Activated gamma-delta T cell treated with Interleukin-2 at 50 U/mL for 16 hours (primary cell): ENCODE measurements around the gene LRP2.
"Not testable (repeated sequence)": the region's sequence is repeated elsewhere in the genome, so short reads cannot be mapped to it uniquely, and the experiment has no call there.

ENCODE experiments used
- DNase-seq: peaks from one replicate; pipeline ENCODE4 v3.0.0-alpha.2; 2020

LRP2 gene

DNA sequence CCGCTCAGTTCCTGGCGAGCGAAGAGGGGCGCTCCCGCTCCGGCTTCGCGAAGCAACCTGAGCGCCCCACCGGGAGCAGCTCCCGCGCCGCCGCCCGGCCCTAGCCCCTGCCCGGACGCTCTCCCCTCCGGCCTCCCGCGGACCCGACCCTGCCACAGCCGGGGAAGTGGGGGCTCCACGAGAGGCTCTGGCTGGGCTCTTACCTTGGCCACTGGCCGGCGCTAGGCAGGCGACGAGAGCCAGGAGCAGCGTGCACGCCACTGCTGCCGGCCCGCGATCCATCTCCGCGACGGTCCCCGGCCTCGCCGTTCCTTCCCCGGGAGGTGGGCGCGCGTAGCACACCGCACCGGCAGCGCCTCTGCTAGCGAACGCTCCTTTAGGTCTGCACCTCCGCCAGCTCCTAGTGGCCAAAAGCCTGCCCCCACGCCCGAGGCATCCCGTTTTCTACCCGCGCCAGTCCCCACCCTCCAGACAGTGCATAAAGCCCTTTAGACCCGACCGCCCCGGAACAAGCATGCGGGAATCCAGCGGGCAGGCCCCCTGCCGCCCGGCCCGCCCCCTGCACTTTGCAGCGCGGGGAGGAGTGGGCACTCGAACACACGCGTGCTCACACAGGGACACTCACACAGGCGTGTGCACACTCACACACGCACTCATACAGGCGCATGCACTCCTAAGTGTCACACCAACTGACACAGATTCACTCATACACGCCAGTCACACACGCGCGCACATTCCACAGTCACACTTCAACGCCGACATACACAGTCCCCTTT lies at the start of gene LRP2:
LRP2 (minus strand) TSS at position 417 of the 776 bp plus-strand sequence; CDS start at position 282, 135 bp downstream.
- no peak for DNase-seq

DNA sequence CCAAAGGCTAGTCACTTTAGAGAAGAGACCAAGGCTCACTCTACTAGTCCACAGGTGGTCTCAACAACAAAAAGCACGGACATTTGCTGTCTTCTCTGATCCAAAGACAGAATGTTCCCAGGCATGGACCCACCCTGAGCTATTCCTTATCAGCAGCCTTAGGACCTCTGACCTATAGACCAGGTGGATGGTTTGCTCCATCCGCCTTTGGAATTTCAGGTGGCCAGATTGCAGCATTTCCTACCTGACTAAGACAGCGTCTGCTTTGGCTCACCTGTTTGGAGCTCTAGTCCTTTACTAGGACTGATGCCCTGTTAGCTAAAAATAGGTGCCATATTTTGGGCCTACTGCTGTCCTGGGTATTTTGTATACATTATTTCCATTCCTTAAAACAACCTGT lies 44.6 kb upstream of the LRP2 start:
- no peak for DNase-seq

DNA sequence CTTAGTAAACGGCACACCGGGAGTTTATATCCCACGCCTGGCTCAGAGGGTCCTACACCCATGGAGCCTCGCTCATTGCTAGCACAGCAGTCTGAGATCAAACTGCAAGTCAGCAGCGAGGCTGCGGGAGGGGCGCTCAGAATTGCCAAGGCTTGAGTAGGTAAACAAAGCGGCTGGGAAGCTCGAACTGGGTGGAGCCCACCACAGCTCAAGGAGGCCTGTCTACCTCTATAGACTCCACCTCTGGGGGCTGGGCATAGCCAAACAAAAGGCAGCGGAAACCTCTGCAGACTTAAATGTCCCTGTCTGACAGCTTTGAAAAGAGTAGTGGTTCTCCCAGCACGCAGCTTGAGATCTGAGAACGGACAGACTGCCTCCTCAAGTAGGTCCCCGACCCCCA lies 37.2 kb upstream of the LRP2 start:
- not testable (repeated sequence) for DNase-seq

DNA sequence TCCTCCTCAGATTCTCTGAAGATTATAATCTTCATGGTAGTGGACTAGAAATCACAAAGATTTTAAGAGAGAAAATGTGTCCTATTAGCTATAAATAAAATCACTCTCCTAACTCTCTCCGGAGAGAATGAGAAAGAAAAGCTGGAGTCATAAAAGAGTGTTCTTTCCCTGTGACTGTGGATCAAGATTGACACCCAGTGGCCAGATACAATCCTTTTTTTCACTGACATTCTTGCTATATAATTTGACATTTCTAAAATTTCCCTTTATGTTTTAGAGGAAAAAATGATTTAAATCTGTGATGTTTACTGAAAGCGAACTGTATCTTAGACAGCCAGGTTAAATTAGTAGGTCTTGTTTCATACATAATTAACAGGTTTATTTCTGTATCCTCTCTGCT lies 35.4 kb upstream of the LRP2 start:
- DNase-seq, result no peak

DNA sequence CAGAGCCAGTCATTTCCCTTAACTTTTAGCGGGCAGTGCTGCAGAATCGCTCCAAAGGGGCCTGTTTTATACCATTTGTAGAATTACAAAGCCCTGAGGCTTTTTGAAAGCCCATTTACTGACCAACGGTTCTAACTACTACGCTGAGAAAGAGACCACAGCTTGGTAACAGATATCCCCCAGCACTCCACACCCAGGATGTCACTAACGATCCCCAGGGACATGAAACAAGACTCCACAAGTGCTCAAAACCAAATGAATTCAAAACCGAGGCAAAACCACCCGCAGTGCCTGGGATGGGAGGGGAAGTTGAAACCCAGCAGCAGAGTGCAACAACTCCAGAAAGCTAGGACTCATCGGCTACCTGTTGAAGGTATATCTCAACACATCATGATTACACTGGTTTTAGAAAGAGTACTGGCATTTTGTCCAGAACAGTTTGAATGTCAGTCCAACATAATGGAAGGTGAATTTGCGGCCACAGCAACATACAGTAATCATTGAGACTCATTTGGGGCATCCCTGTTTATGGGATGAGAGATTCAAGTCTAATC lies 33.6 kb upstream of the LRP2 start:
- DNase-seq, result no peak

GRCh38 chr2:169393068-169393590 lies 30.8 kb upstream of the LRP2 start:
- DNase-seq, result no peak

DNA sequence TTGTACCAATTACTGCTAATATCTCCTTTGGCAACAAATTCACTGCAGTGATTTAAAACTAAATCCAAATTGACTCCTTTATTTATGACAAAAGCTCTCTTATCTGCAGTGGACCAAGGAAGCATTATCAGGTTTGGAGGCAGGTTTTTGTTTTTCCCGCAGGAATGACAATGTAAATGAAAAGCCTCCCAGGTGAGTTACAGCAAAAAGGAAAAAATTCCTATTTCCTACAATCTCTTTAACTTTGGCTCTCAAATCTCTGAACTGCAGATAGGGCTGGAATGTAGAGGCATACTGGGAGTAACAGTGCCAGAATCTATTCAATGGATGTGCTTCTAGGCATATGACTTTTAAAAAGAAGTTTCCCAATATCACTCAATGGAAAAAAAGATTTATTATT lies 28.9 kb upstream of the LRP2 start:
- no peak for DNase-seq

DNA sequence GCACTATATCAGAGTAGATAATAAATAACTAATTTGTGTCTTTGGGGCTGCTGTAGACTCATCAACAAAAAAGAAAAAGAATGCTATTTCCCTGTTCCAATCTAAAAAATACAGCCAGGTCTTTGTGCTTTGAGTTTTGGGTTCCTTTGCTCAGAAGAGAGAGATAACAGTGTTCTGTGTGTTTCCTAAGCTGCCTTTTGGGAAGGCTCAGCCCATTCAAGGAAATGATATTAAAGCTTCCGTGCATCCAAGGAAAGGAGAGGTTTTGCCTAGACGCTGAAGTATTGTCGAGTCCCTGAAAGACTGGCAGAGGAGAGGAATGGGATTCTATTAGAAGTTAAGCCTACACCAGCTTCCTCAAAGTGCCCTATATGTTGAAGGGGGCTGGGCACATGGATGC lies 25.8 kb upstream of the LRP2 start:
- DNase-seq, result no peak

DNA sequence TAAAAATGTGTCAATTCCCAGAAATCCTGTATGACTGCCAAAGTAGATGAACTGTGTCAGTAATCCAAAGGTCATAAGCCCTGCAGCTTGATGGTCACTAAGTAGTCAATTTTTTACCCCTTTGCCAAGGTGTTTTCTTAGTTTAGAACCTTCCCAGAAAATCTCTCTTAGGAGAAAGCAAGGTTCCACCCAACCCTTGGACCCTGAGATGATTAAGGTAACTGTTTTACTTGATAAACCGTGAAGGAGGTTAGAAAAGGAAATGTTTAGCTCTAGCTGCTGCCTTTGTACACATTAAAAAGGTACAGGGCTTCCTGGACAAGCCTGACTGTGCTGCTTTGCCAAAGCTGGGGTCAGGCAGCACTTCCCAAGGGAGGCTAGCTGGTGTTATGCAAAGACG lies 24.4 kb upstream of the LRP2 start:
- DNase-seq, result no peak

GRCh38 chr2:169384816-169385215 lies 22.5 kb upstream of the LRP2 start:
- DNase-seq, result no peak

- DNase-seq, result no peak
These were observed 10.2 kb upstream of the LRP2 start for GRCh38 chr2:169372561-169372960.

DNA sequence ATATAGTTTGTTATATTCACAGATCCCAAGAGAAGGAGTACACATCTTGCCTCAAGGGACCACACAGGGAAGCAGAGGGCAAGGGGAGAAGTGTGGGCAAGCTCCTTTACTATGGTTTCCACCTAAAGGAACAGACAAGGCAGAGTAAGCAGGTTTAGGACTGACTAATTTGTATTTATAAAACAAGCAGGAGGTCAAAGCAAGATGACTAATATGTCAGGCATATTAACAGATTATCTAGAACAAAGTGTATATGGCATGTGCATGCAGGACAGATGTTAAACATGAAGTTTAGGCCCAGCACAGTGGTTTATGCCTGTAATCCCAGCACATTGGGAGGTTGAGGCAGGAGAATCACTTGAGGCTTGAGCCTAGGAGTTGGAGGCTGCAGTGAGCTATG lies 3.7 kb upstream of the LRP2 start:
- DNase-seq, result no peak

DNA sequence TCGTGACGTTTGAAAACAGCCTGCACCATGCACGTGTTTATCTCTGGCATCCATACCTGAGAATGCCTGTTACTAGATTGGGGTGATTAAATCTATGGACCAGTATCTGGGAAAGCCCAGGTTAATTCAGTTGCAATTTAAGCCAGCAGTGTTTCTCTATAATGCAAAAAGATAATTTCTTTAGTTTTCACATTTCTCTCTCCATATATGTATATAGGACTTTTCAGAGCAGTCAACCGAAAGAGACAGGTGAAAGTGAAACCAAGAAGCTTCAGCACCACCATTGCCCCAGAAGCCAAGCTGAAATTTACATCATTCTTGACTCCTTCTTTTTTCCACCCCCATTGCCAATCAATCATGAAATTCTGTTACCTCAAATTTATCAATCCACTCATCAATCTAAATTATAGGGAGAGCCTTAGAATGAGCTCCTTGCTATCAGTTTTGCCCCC lies 2.7 kb upstream of the LRP2 start:
- no peak for DNase-seq

DNA sequence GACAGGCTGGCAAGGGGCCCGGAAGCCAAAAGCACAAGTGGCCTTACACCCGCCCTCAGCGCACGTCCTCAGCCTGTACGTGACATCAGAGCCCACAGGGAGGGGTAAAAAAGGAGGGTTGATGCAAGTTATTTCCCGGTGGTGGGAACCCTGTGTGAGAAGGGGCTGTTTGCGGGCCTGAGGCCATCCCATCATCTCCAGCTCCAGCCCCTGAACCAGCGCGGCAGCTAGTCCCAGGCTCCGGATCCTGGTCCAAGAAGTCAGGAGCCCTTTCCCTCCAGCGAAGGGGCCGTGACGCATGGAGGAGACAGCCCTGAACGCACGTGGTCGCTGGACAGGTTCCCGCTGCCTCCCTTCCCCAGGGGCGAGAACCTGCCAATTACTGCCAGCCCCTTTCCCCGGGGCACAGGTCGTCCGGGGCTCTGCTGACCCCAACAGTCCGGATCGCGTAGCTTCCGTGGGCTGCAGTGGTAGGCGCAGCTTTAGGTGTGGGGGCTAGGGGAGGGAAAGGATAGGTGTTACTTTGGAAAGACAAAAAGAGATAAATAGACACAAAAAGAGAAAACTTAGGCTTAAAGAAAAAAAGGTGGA lies 1.3 kb upstream of the LRP2 start:
- no peak for DNase-seq

- no peak for DNase-seq
These were observed 693 bp upstream of the LRP2 start for GRCh38 chr2:169362894-169363559.

DNA sequence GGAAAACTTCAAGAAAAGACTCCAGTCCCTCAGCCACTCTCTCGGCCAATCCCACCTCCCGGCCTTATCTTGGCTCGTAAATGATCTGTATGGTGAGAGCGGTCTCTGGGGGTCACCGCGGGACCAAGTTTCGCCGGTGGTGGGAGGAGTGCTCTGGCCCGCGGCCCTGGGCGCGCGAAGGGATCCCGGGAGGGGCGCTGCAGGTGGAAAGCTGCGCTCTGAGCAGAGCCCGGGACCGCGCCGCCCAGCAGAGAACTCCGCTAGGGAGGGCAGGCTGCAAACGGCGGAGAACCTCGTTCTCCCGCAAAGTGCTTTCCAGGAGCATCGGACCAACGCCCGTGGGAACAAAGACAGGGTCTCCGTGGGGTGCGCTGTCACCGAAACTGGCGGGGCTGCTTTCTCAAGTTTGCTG lies 622 bp downstream of the LRP2 start:
- DNase-seq, result no peak

- DNase-seq, result no peak
These were observed 1.2 kb downstream of the LRP2 start for GRCh38 chr2:169360984-169361705.

- DNase-seq, result no peak
These were observed 4.3 kb downstream of the LRP2 start for GRCh38 chr2:169358016-169358415.

GRCh38 chr2:169354244-169354643 lies 8.1 kb downstream of the LRP2 start:
- DNase-seq, result no peak

- DNase-seq, result no peak
These were observed 10.6 kb downstream of the LRP2 start for GRCh38 chr2:169351725-169352124.

DNA sequence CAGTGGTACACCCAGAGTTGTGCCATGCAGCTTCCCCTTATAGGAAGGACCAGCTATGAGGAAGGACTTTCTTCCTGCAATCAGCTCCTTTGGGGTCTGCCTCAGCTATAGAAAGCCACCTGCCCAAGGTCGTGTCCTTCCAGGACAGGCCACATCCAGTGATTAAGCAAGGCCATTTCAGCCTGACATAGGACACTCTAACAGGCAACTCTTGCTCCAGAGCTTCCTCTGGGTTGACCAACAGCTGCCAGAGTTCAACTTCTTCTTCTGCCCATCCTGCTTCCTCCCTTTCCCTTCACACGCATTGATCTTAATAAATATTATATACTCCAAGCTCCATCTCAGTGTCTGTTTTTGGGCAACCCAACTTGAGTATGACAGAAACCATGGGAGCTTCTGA lies 12.8 kb downstream of the LRP2 start:
- DNase-seq, result no peak

DNA sequence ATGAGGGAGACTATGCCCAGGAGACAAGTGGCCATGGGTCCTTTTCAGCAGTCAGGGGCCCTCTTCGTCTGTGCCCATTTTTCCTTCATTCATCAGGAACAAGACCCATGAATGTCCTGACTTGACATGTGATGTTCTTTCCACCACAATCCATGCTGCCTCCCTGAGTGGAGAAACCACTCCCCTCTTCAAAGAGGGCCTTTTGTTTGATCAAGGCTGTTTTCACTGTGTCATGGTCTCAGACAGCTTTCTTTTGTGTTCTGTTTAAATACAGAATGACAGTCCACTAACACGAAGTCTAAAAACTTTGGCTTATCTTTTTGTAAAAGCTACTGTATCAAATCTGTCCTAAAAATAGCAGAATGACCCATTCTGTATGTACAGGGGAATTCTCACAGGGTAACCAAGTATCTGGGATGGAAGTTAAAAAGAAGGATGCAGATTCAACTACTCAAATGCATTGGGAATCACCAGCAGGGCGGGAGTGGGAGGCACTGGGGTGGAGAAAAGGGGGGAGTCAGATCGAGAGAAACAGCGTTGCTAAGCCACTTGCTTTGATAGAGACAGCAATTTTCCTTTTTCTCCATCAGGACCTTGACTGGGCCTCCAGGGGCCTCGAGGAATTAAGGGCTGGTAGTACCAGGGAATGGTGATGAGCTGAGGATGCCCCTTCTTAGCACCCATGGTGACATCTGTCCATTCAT lies 13.9 kb downstream of the LRP2 start:
- no peak for DNase-seq
